ENCODE measurements around the gene POLA1.

POLA1 gene

GRCh38 chrX:24696294-24696693 lies 2.6 kb downstream of the POLA1 start:
- no peak for DNase-seq (ENCODE audit: low read depth in 2 of 2)

GRCh38 chrX:24702362-24703184 lies 8.9 kb downstream of the POLA1 start:
- no peak for DNase-seq (ENCODE audit: low read depth in 2 of 2)

GRCh38 chrX:24703185-24703494 lies 9.4 kb downstream of the POLA1 start:
- peak in 1 of 2 donors; percentile 4 for DNase-seq (ENCODE audit: low read depth in 2 of 2)

- no peak for DNase-seq (ENCODE audit: low read depth in 2 of 2)
Observed at GRCh38 chrX:24718771-24719170, 25.1 kb downstream of the POLA1 start.

- no peak for DNase-seq (ENCODE audit: low read depth in 2 of 2)
Observed at GRCh38 chrX:24720036-24720435, 26.3 kb downstream of the POLA1 start.

GRCh38 chrX:24728530-24728929 lies 34.8 kb downstream of the POLA1 start:
- DNase-seq (ENCODE audit: low read depth in 2 of 2) = no peak

GRCh38 chrX:24732766-24733500 lies 39.2 kb downstream of the POLA1 start:
- DNase-seq (ENCODE audit: low read depth in 2 of 2) = no peak

- no peak for DNase-seq (ENCODE audit: low read depth in 2 of 2)
Observed at GRCh38 chrX:24741330-24741729, 47.6 kb downstream of the POLA1 start.

- no peak for DNase-seq (ENCODE audit: low read depth in 2 of 2)
Observed at GRCh38 chrX:24748196-24748595, 54.5 kb downstream of the POLA1 start.

- no peak for DNase-seq (ENCODE audit: low read depth in 2 of 2)
Observed at GRCh38 chrX:24759786-24760185, 66.1 kb downstream of the POLA1 start.

- DNase-seq (ENCODE audit: low read depth in 2 of 2) = no peak
Observed at GRCh38 chrX:24760363-24761000, 66.8 kb downstream of the POLA1 start.

GRCh38 chrX:24761306-24761705 lies 67.6 kb downstream of the POLA1 start:
- no peak for DNase-seq (ENCODE audit: low read depth in 2 of 2)

- no peak for DNase-seq (ENCODE audit: low read depth in 2 of 2)
Observed at GRCh38 chrX:24763989-24764388, 70.3 kb downstream of the POLA1 start.

- no peak for DNase-seq (ENCODE audit: low read depth in 2 of 2)
Observed at GRCh38 chrX:24767557-24767956, 73.8 kb downstream of the POLA1 start.

- DNase-seq (ENCODE audit: low read depth in 2 of 2) = no peak
Observed at GRCh38 chrX:24768556-24768955, 74.8 kb downstream of the POLA1 start.

GRCh38 chrX:24774650-24775049 lies 80.9 kb downstream of the POLA1 start:
- no peak for DNase-seq (ENCODE audit: low read depth in 2 of 2)

- DNase-seq (ENCODE audit: low read depth in 2 of 2) = no peak
Observed at GRCh38 chrX:24775891-24776290, 82.2 kb downstream of the POLA1 start.

- DNase-seq (ENCODE audit: low read depth in 2 of 2) = no peak
Observed at GRCh38 chrX:24777660-24778059, 83.9 kb downstream of the POLA1 start.

GRCh38 chrX:24782011-24782410 lies 88.3 kb downstream of the POLA1 start:
- DNase-seq (ENCODE audit: low read depth in 2 of 2) = no peak

GRCh38 chrX:24789047-24789446 lies 95.3 kb downstream of the POLA1 start:
- no peak for DNase-seq (ENCODE audit: low read depth in 2 of 2)

- DNase-seq (ENCODE audit: low read depth in 2 of 2) = no peak
Observed at GRCh38 chrX:24790166-24790565, 96.4 kb downstream of the POLA1 start.

GRCh38 chrX:24796204-24796603 lies 102.5 kb downstream of the POLA1 start:
- DNase-seq (ENCODE audit: low read depth in 2 of 2) = no peak

- no peak for DNase-seq (ENCODE audit: low read depth in 2 of 2)
Observed at GRCh38 chrX:24799078-24799477, 105.4 kb downstream of the POLA1 start.

Measured in activated CD4-positive, alpha-beta T cell treated with anti-CD3 and anti-CD28 coated beads for 24 hours (primary cell).